ENCODE measurements around the gene UTP11. TPM values are rescaled to one million over a fixed set of nuclear protein-coding genes. Genes with fewer than 3 reads are reported as not detected.
"Not testable (repeated sequence)": the region's sequence is repeated elsewhere in the genome, so short reads cannot be mapped to it uniquely, and the experiment has no call there.

UTP11 gene, protein sequence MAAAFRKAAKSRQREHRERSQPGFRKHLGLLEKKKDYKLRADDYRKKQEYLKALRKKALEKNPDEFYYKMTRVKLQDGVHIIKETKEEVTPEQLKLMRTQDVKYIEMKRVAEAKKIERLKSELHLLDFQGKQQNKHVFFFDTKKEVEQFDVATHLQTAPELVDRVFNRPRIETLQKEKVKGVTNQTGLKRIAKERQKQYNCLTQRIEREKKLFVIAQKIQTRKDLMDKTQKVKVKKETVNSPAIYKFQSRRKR
- total RNA-seq, result 10 to 100 TPM; 33.0 to 34.8 TPM

GRCh38 chr1:38012363-38013226, at the start of gene UTP11:
Gene UTP11 (plus strand): TSS chr1:38012734. CDS start chr1:38012803, 69 bp downstream.
- peaks cover 59% of the 10 kb centered on the region for H3K4me1 Mint-ChIP-seq
- peak; percentile 95 for DNase-seq
- H3K36me3 Mint-ChIP-seq (ENCODE audit: low read depth), result peaks cover 15% of the 10 kb centered on the region
- ChIA-PET CTCF (interaction anchor here (0.8 to 1.6 kb wide), 6 partner anchors 10 to 59 kb away, joined by 3 to 5 read pairs (median 3); no protein-coding TSS in a partner anchor), POLR2A (no interaction called here)
- peak within 1 kb of the TSS; percentile 93 for H3K27ac Mint-ChIP-seq
- H3K27me3 Mint-ChIP-seq, result no peaks in the 10 kb centered on the region
- H3K4me3 Mint-ChIP-seq, result peak within 1 kb of the TSS; percentile 92
- no peaks in the 10 kb centered on the region for H3K9me3 Mint-ChIP-seq

DNA sequence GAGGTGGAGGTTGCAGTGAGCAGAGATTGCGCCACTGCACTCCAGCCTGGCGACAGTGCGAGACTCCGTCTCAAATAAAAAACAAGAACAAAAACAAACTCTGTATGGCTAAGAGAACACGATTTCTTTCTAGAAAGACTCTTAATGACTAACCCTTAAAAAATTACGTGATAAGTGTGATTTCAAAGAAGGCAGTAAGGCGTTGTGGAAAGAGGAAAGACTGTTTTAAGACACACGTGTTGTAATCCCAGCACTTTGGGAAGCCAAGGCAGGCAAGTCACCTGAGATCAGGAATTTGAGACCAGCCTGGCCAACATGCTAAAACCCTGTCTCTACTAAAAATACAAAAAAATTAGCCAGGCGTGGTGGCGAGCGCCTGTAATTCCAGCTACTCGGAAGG, 48.4 kb upstream of the UTP11 start:
- DNase-seq, H3K9me3 Mint-ChIP-seq, H3K4me1 Mint-ChIP-seq, H3K27me3 Mint-ChIP-seq, POLR2A ChIA-PET, H3K4me3 Mint-ChIP-seq: not testable (repeated sequence)
- Mint-ChIP-seq H3K27ac (peak overlapping the region; percentile 36), H3K36me3 (ENCODE audit: low read depth) (peaks cover 40% of the 10 kb centered on the region)
- CTCF ChIA-PET, result interaction anchor here (0.6 to 1.3 kb wide), 2 partner anchors 9 to 13 kb away, joined by 3 to 4 read pairs; no protein-coding TSS in a partner anchor

GRCh38 chr1:37965301-37965700, 47.2 kb upstream of the UTP11 start:
- H3K27ac Mint-ChIP-seq, result no peak overlapping the region
- ChIA-PET CTCF (interaction anchor here (1.0 kb wide), 1 partner anchor 25 kb away, joined by 3 read pairs; the partner anchor contains the start of gene SF3A3), POLR2A (no interaction called here)
- H3K27me3 Mint-ChIP-seq, result no peaks in the 10 kb centered on the region
- H3K36me3 Mint-ChIP-seq (ENCODE audit: low read depth), result peaks cover 46% of the 10 kb centered on the region
- no peak overlapping the region for H3K4me3 Mint-ChIP-seq
- H3K4me1 Mint-ChIP-seq, result no peaks in the 10 kb centered on the region
- no peak for DNase-seq
- no peaks in the 10 kb centered on the region for H3K9me3 Mint-ChIP-seq

DNA sequence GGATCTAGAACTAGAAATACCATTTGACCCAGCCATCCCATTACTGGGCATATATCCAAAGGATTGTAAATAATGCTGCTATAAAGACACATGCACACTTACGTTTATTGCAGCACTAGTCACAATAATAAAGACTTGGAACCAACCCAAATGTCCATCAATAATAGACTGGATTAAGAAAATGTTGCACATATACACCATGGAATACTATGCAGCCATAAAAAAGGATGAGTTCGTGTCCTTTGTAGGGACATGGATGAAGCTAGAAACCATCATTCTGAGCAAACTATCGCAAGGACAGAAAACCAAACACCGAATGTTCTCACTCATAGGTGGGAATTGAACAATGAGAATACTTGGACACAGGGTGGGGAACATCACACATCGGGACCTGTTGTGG, 38.9 kb upstream of the UTP11 start:
- peaks cover 18% of the 10 kb centered on the region for H3K4me1 Mint-ChIP-seq
- H3K27me3 Mint-ChIP-seq, H3K4me3 Mint-ChIP-seq, H3K27ac Mint-ChIP-seq, POLR2A ChIA-PET, DNase-seq, H3K9me3 Mint-ChIP-seq, CTCF ChIA-PET: not testable (repeated sequence)
- peaks cover 77% of the 10 kb centered on the region for H3K36me3 Mint-ChIP-seq (ENCODE audit: low read depth)

DNA sequence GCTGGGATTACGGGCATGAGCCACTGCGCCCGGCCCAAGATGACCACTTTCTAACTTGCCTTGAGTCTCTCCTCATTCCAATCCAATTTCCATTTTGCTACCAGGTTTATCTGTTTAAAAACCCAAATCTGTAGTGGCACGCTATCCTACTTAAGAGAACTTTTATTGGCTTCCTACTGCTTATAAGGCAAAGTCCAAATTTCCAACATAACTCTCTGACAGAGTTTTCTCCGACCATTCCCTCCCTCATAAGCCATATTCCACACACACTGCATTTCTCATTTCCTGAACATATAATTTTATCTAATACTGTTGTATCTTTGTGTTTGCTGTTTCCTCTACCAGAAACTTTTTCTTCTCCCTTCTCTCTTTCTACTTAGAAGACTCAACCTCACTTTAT, 38.0 kb upstream of the UTP11 start:
- Mint-ChIP-seq H3K4me1 (peaks cover 18% of the 10 kb centered on the region), H3K4me3 (no peak overlapping the region), H3K27ac (no peak overlapping the region), H3K27me3 (no peaks in the 10 kb centered on the region), H3K9me3 (peaks cover 2% of the 10 kb centered on the region), H3K36me3 (ENCODE audit: low read depth) (peaks cover 78% of the 10 kb centered on the region)
- ChIA-PET CTCF (no interaction called here), POLR2A (no interaction called here)
- no peak for DNase-seq

GRCh38 chr1:37975083-37975482, 37.5 kb upstream of the UTP11 start:
- H3K27ac Mint-ChIP-seq, H3K4me3 Mint-ChIP-seq, H3K27me3 Mint-ChIP-seq, H3K9me3 Mint-ChIP-seq, POLR2A ChIA-PET, DNase-seq: not testable (repeated sequence)
- peaks cover 78% of the 10 kb centered on the region for H3K36me3 Mint-ChIP-seq (ENCODE audit: low read depth)
- CTCF ChIA-PET, result interaction anchor here (0.7 to 0.9 kb wide), 2 partner anchors 12 to 1712 kb away, joined by 3 read pairs; no protein-coding TSS in a partner anchor
- peaks cover 18% of the 10 kb centered on the region for H3K4me1 Mint-ChIP-seq

DNA sequence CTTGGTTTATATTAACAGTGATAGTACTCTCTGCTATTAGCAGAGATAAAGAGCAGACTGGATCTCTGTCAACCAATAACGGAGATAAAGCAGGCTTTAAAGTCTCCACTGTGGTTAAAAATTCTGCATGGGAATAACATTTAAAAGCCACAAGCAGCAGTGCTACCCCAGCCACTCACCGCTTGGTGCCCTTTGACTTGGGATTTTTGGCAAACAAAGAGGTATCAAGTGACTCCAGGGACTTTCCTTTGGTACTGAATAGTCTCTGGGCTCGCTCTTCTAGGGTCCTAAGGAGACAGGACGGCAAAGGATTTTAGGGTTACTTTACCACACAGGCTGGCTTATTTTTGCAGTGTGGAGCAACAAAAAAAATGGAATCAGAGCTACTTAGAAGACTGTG, 34.0 kb upstream of the UTP11 start:
- Mint-ChIP-seq H3K27ac (no peak overlapping the region), H3K4me3 (no peak overlapping the region), H3K36me3 (ENCODE audit: low read depth) (peaks cover 68% of the 10 kb centered on the region), H3K27me3 (no peaks in the 10 kb centered on the region), H3K9me3 (peaks cover 2% of the 10 kb centered on the region), H3K4me1 (peaks cover 2% of the 10 kb centered on the region)
- CTCF ChIA-PET, result interaction anchor here (1.1 kb wide), 1 partner anchor 15 kb away, joined by 3 read pairs; no protein-coding TSS in a partner anchor
- no peak for DNase-seq
- POLR2A ChIA-PET, result no interaction called here

- no peaks in the 10 kb centered on the region for H3K27me3 Mint-ChIP-seq
Measured at GRCh38 chr1:37983546-37983945, 29.0 kb upstream of the UTP11 start.

GRCh38 chr1:37987679-37988078, 24.9 kb upstream of the UTP11 start:
- Mint-ChIP-seq H3K36me3 (ENCODE audit: low read depth) (peaks cover 28% of the 10 kb centered on the region), H3K9me3 (no peaks in the 10 kb centered on the region), H3K27me3 (no peaks in the 10 kb centered on the region), H3K27ac (no peak overlapping the region), H3K4me3 (peak overlapping the region; percentile 94), H3K4me1 (peaks cover 23% of the 10 kb centered on the region)
- CTCF ChIA-PET, result interaction anchor here (0.5 to 1.2 kb wide), 4 partner anchors 10 to 124 kb away, joined by 3 to 5 read pairs (median 3); no protein-coding TSS in a partner anchor
- DNase-seq, result no peak
- POLR2A ChIA-PET, result no interaction called here

More at GRCh38 chr1:37983546-37983945, 29.0 kb upstream of the UTP11 start:
- Mint-ChIP-seq H3K4me3 (no peak overlapping the region), H3K4me1 (peaks cover 12% of the 10 kb centered on the region), H3K9me3 (no peaks in the 10 kb centered on the region), H3K36me3 (ENCODE audit: low read depth) (peaks cover 56% of the 10 kb centered on the region), H3K27ac (no peak overlapping the region)
- CTCF ChIA-PET, result interaction anchor here (0.6 to 1.5 kb wide), 2 partner anchors 505 to 690 kb away, joined by 3 to 6 read pairs; no protein-coding TSS in a partner anchor
- no peak for DNase-seq
- POLR2A ChIA-PET, result interaction anchor here (0.7 kb wide), 1 partner anchor 176 kb away, joined by 6 read pairs; no protein-coding TSS in a partner anchor

- Mint-ChIP-seq H3K4me1 (peaks cover 26% of the 10 kb centered on the region), H3K27me3 (no peaks in the 10 kb centered on the region), H3K4me3 (peak overlapping the region; percentile 94), H3K27ac (peak overlapping the region; percentile 94), H3K36me3 (ENCODE audit: low read depth) (peaks cover 22% of the 10 kb centered on the region), H3K9me3 (no peaks in the 10 kb centered on the region)
- ChIA-PET POLR2A (interaction anchor here (0.6 kb wide), 1 partner anchor 113 kb away, joined by 3 read pairs; no protein-coding TSS in a partner anchor), CTCF (interaction anchor here (0.7 to 2.7 kb wide), 7 partner anchors 10 to 127 kb away, joined by 3 to 26 read pairs (median 4); partner anchors contain the start of gene INPP5B)
- DNase-seq, result peak; percentile 61
Measured at GRCh38 chr1:37989361-37989930, 23.1 kb upstream of the UTP11 start.

GRCh38 chr1:37994886-37995566, 17.5 kb upstream of the UTP11 start:
- Mint-ChIP-seq H3K27ac (peak overlapping the region; percentile 89), H3K9me3 (no peaks in the 10 kb centered on the region), H3K4me1 (peaks cover 37% of the 10 kb centered on the region), H3K36me3 (ENCODE audit: low read depth) (peaks cover 6% of the 10 kb centered on the region), H3K4me3 (peak overlapping the region; percentile 26), H3K27me3 (no peaks in the 10 kb centered on the region)
- no peak for DNase-seq
- CTCF ChIA-PET, result interaction anchor here (1.4 to 2.4 kb wide), 2 partner anchors 15 to 64 kb away, joined by 3 to 7 read pairs; no protein-coding TSS in a partner anchor
- POLR2A ChIA-PET, result no interaction called here

- peaks cover 39% of the 10 kb centered on the region for H3K4me1 Mint-ChIP-seq
- ChIA-PET CTCF (interaction anchor here (0.6 to 1.4 kb wide), 2 partner anchors 27 to 65 kb away, joined by 3 read pairs; no protein-coding TSS in a partner anchor), POLR2A (no interaction called here)
- H3K27me3 Mint-ChIP-seq, result no peaks in the 10 kb centered on the region
- peak overlapping the region; percentile 44 for H3K4me3 Mint-ChIP-seq
- H3K9me3 Mint-ChIP-seq, result no peaks in the 10 kb centered on the region
- DNase-seq, result no peak
- peaks cover 6% of the 10 kb centered on the region for H3K36me3 Mint-ChIP-seq (ENCODE audit: low read depth)
- H3K27ac Mint-ChIP-seq, result peak overlapping the region; percentile 89
Measured at GRCh38 chr1:37995751-37996345, 16.7 kb upstream of the UTP11 start.
